Psoas muscle (tissue), 8 donors: Measurements from ENCODE around the gene ZNF473. TPM values are rescaled to one million over a fixed set of nuclear protein-coding genes. Genes with fewer than 3 reads are reported as not detected.

Experiments
- ATAC-seq, 4 donors: fragments of 200-7000 bp; cut with Tn5 transposase; one replicate each; pipeline ENCODE4 v1.9.1; 2020; ENCODE audit warnings: moderate library complexity in 3 of 4, mild to moderate bottlenecking in 2 of 4
- DNase-seq, 2 donors: peaks; one replicate each; pipeline ENCODE4 v3.0.0-alpha.2; 2020
- H3K27ac ChIP-seq: fragments of 200-600 bp; one replicate; pipeline ENCODE4 v1.8.0; 2022
- H3K27me3 ChIP-seq, 3 donors: fragments of 200-600 bp in 1 of 3; one replicate each; pipeline versions ENCODE4 v1.6.1 to v1.8.0; 2013 to 2022; ENCODE audit warnings: low read length in 2 of 3, mild to moderate bottlenecking in 2 of 3, moderate library complexity in 1 of 3; ENCODE audit not compliant: insufficient read depth in 3 of 3
- H3K36me3 ChIP-seq, 2 donors: fragments of 200-600 bp in 1 of 2; one replicate each; pipeline versions ENCODE4 v1.6.1 to v1.8.0; 2013 to 2022; ENCODE audit warnings: low read depth in 1 of 2, mild to moderate bottlenecking in 1 of 2, moderate library complexity in 1 of 2; ENCODE audit not compliant: insufficient read depth in 1 of 2
- H3K4me1 ChIP-seq: fragments of 200-600 bp; one replicate; pipeline ENCODE4 v1.8.0; 2022
- H3K4me3 ChIP-seq: fragments of 200-600 bp; one replicate; pipeline ENCODE4 v1.8.0; 2022; ENCODE audit warnings: mild to moderate bottlenecking
- H3K9me3 ChIP-seq: fragments of 200-600 bp; one replicate; pipeline ENCODE4 v1.8.0; 2022
- CTCF ChIP-seq: fragments of 200-600 bp; IDR thresholded peaks from one replicate; pipeline ENCODE4 v1.8.0; 2022; ENCODE audit warnings: antibody characterized with exemption
- WGBS, 3 donors: extraction: QIAGEN DNeasy Blood & Tissue Kit; methylation state at CpG; one replicate each; pipeline versions ENCODE4 v1.1.6 to v1.1.7; 2013; 5-methylcytosine and 5-hydroxymethylcytosine counted together
- intact Hi-C, 2 donors: fragments of 100-400 bp; cut with DNase I; formaldehyde crosslinking; loops; one replicate each; pipeline versions ENCODE4 v1.11.0 to v1.14.2; 2022
- polyA plus RNA-seq, 3 donors: library from polyadenylated mRNA; stranded (reverse); fragments of 200-250 nt; gene quantifications; one replicate each; pipeline ENCODE4 v1.2.3, GENCODE V29; 2013
- total RNA-seq, 4 donors: library from RNA; stranded (reverse); fragmentation: NEBNext Ultra II Directional in 2 of 4; extraction: Animal tissue kit (Norgen Biotek cat#: 25700) in 2 of 4; gene quantifications; one replicate each; pipeline versions ENCODE4 v1.2.1 to v1.2.4, GENCODE V29; 2021 to 2023
- donor health status: healthy with polysubstance abuse.
- donor health status: DM: no; HTN: no; CAD: no; lungs with moderate emphysema.
- donor health status: Bipolar disorder and iron deficiency.
- donor health status: healthy.
- donor health status: DM: yes; HTN: yes; CAD: no.
- donor health status: DM: no; HTN: no; CAD: no.
- donor health status: DM: no; HTN: no; CAD: no.
- donor health status: DM: yes; HTN: yes; CAD: no.

ZNF473 gene
- total and polyA plus RNA-seq, 7 donors, result 3.9 to 8.9 (median 5.7) TPM

- H3K4me1 ChIP-seq, result no peaks in the 10 kb centered on the region
- no peak overlapping the region for H3K27ac ChIP-seq
- DNase-seq (no peak), ATAC-seq (no peak)
- H3K4me3 ChIP-seq, result no peak overlapping the region
- no peaks in the 10 kb centered on the region for H3K27me3 ChIP-seq
- peaks cover 46% of the 10 kb centered on the region for H3K9me3 ChIP-seq
- no peak for TF ChIP-seq CTCF
- intact Hi-C loops, result no loop called here
- H3K36me3 ChIP-seq, result no peaks in the 10 kb centered on the region
- WGBS, 3 donors, result 81 to 96% (median 90%) methylated on average over 2 of the region's 2 CpGs
Measured at GRCh38 chr19:50058425-50058824, 32.6 kb downstream of the ZNF473 start.

GRCh38 chr19:50059045-50059444, 33.2 kb downstream of the ZNF473 start:
- DNase-seq (no peak), ATAC-seq (no peak)
- Histone ChIP-seq H3K27ac (no peak overlapping the region), H3K9me3 (peaks cover 44% of the 10 kb centered on the region), H3K4me3 (no peak overlapping the region), H3K27me3 (no peaks in the 10 kb centered on the region), H3K36me3 (no peaks in the 10 kb centered on the region), H3K4me1 (no peaks in the 10 kb centered on the region)
- WGBS, 3 donors, result 76 to 93% (median 81%) methylated on average over 6 of the region's 6 CpGs
- no peak for TF ChIP-seq CTCF
- intact Hi-C loops, result no loop called here

GRCh38 chr19:50060107-50060506, 34.3 kb downstream of the ZNF473 start:
- H3K4me1 ChIP-seq, result no peaks in the 10 kb centered on the region
- H3K36me3 ChIP-seq, result no peaks in the 10 kb centered on the region
- peaks cover 41% of the 10 kb centered on the region for H3K9me3 ChIP-seq
- intact Hi-C loops, result no loop called here
- 76 to 82% (median 78%) methylated on average over 15 of the region's 15 CpGs for WGBS, 3 donors
- DNase-seq (no peak), ATAC-seq (no peak)
- H3K27ac ChIP-seq, result no peak overlapping the region
- H3K4me3 ChIP-seq, result no peak overlapping the region
- no peak for TF ChIP-seq CTCF
- H3K27me3 ChIP-seq, result no peaks in the 10 kb centered on the region

GRCh38 chr19:50061650-50062049, 35.8 kb downstream of the ZNF473 start:
- Histone ChIP-seq H3K4me1 (no peaks in the 10 kb centered on the region), H3K27me3 (no peaks in the 10 kb centered on the region), H3K9me3 (peaks cover 41% of the 10 kb centered on the region), H3K4me3 (no peak overlapping the region), H3K27ac (no peak overlapping the region), H3K36me3 (no peaks in the 10 kb centered on the region)
- intact Hi-C loops, result no loop called here
- 72 to 82% (median 78%) methylated on average over 5 of the region's 5 CpGs for WGBS, 3 donors
- no peak for TF ChIP-seq CTCF
- DNase-seq (no peak), ATAC-seq (no peak)

GRCh38 chr19:50065938-50066337, 40.1 kb downstream of the ZNF473 start:
- H3K27ac ChIP-seq, result no peak overlapping the region
- H3K9me3 ChIP-seq, result peaks cover 8% of the 10 kb centered on the region
- no peak for DNase-seq
- intact Hi-C loops, result no loop called here
- H3K36me3 ChIP-seq, result no peaks in the 10 kb centered on the region
- 78 to 85% (median 81%) methylated on average over 10 of the region's 10 CpGs for WGBS, 3 donors
- no peak overlapping the region for H3K4me3 ChIP-seq
- no peaks in the 10 kb centered on the region for H3K27me3 ChIP-seq
- no peak for TF ChIP-seq CTCF
- no peak for ATAC-seq
- no peaks in the 10 kb centered on the region for H3K4me1 ChIP-seq
